ENCODE data around the gene RETREG3.
"Not testable (repeated sequence)": the region's sequence is repeated elsewhere in the genome, so short reads cannot be mapped to it uniquely, and the experiment has no call there.

- not testable (repeated sequence) for TF ChIP-seq CTCF, POLR2A (IDR thresholded peaks at IDR 0.05)
These were observed 63.2 kb downstream of the RETREG3 start for GRCh38 chr17:42545755-42546505.
